HG03571 (cell line): ENCODE data around the gene CTU2.

Source experiments
- ATAC-seq: cut with Tn5 transposase; IDR thresholded peaks from one replicate; pipeline ENCODE4 v1.9.1; 2021; ENCODE audit not compliant: unreplicated experiment

Gene CTU2

DNA sequence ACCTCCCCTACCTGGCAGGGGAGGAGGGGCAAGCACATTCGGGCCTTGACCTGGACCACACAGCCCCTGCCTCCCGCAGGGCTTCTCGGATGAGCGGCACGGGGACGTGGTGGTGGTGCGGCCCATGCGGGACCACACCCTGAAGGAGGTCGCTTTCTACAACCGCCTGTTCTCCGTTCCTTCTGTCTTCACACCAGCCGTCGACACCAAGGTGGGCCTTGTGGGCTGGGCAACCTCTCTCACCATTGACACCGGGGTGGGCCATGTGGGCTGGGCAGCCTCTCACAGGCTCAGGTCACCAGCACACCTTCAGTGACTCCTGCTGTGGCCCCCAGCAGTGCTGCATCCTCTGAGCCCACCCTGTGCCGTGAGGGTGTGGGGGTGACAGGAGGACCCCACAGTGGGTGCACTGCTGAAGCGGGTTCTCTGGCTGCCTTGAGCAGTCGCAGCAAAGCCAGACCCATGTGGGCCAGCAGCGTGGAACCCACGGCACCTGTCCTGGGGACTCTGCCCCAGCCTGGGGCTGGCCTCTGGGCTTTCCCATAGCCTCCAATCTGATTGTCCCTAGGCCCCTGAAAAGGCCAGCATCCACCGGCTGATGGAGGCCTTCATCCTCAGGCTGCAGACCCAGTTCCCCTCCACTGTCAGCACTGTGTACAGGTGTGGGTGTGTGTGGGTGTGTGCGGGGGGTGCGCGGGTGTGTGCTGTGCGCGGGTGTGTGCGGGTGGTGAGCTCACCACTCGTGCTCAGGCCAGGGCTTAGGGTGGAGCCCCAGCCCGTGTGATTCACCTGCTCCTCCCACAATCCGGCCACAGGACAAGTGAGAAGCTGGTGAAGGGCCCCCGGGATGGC lies 7.5 kb downstream of the CTU2 start:
- ATAC-seq, result no peak

DNA sequence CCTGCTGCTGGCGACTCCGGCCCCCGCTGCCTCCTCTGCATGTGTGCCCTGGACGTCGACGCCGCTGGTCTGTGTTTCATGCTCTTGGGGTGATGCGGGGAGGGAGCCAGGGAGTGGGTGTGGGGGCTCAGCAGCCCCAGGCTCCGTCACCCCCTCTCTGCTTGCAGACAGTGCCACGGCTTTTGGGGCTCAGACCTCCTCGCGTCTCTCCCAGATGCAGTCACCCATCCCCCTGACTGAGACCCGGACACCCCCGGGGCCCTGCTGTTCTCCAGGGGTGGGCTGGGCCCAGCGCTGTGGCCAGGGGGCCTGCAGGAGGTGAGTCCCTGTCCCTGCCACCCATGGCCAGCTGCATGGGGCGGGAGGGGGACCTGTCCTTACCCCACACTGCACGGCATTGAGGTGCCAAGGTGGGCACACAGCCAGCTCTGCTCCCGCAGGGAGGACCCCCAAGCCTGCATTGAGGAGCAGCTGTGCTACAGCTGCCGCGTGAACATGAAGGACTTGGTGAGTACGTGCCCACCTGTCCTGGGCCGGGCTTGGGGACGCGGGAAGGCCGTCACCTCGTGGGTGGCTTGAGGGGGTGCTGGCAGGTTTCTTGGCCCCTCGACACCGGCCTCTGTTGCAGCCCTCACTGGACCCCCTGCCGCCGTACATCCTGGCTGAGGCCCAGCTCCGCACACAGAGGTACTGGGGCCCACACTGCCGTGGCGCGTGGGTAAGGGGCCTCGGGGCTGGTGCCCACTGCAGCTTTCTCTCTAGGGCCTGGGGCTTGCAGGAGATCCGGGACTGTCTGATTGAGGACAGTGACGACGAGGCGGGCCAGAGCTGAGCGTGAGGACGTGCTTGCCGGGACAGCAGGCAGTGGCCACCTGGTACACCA lies 8.4 kb downstream of the CTU2 start:
- no peak for ATAC-seq

DNA sequence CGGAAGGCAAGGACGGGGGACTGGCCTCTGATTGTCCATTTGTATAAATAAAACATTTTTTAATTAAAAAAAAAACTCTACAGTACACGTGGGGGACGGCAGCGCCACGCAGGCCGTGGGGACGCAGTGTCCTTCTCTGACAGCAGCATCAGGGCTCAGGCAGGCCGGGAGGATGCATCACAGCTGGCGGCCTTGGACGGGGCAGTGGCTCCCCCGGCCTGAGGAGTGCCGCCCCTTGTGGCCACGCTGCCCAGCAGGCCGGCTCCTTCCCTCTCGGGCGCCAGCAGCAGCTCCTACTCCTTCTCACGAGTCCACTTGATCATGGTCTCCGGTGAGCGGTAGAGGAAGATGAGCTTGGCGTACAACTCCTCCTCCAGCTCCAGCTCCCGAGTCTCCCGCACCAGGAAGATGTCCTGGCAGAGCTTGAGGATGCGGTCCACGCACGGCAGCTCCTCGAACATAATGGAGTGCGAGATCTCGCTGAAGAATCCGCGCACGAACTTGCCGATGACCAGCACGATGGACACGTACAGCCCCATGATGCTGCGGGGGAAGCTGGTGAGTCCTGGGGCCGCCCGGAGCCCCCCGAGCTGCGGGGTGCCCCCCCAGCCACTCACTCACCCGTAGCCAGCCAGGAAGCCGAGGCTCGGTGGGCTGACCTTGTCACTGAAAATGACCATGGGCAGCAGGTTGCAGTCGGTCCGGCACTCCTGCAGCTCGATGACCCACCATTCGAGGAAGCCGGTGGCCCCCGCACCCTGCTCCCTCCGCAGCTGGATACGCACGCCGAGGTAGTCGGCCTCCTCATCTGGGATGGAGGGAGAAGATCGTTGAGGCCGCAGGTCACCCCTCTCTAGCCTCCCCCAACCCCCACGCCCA lies 9.2 kb downstream of the CTU2 start:
- no peak for ATAC-seq

DNA sequence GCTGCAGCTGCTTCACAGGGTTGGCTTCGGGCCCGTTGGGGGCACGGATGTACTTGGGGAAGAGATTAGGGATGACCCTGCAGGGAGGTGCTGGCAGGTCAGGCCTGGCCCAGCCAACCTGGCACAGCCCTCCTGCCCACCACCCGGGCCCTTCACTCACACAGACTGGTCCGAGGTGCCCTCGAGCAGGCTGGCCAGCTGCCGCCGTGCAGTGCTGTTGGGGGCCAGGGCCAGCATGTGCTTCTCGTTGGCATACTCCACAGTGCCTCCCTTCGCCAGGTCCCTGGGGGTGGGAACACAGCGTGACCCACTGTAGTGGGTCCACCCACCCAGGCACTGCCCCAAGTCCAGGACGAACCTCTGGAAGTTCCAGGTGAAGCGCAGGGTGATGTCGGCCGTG lies 9.9 kb downstream of the CTU2 start:
- no peak for ATAC-seq

GRCh38 chr16:88716601-88717001 lies 10.3 kb downstream of the CTU2 start:
- ATAC-seq, result no peak

GRCh38 chr16:88718178-88718577 lies 11.9 kb downstream of the CTU2 start:
- ATAC-seq, result no peak

- ATAC-seq, result no peak
Measured at GRCh38 chr16:88719267-88719932, 13.1 kb downstream of the CTU2 start.

- ATAC-seq, result no peak
Measured at GRCh38 chr16:88719933-88720296, 13.6 kb downstream of the CTU2 start.

- no peak for ATAC-seq
Measured at GRCh38 chr16:88720396-88720970, 14.2 kb downstream of the CTU2 start.

- no peak for ATAC-seq
Measured at GRCh38 chr16:88721236-88721635, 14.9 kb downstream of the CTU2 start.

GRCh38 chr16:88721815-88722755 lies 15.8 kb downstream of the CTU2 start:
- no peak for ATAC-seq

GRCh38 chr16:88722784-88723506 lies 16.6 kb downstream of the CTU2 start:
- no peak for ATAC-seq

GRCh38 chr16:88723507-88723887 lies 17.2 kb downstream of the CTU2 start:
- no peak for ATAC-seq

GRCh38 chr16:88723911-88724310 lies 17.6 kb downstream of the CTU2 start:
- no peak for ATAC-seq

GRCh38 chr16:88724855-88725555 lies 18.7 kb downstream of the CTU2 start:
- no peak for ATAC-seq

DNA sequence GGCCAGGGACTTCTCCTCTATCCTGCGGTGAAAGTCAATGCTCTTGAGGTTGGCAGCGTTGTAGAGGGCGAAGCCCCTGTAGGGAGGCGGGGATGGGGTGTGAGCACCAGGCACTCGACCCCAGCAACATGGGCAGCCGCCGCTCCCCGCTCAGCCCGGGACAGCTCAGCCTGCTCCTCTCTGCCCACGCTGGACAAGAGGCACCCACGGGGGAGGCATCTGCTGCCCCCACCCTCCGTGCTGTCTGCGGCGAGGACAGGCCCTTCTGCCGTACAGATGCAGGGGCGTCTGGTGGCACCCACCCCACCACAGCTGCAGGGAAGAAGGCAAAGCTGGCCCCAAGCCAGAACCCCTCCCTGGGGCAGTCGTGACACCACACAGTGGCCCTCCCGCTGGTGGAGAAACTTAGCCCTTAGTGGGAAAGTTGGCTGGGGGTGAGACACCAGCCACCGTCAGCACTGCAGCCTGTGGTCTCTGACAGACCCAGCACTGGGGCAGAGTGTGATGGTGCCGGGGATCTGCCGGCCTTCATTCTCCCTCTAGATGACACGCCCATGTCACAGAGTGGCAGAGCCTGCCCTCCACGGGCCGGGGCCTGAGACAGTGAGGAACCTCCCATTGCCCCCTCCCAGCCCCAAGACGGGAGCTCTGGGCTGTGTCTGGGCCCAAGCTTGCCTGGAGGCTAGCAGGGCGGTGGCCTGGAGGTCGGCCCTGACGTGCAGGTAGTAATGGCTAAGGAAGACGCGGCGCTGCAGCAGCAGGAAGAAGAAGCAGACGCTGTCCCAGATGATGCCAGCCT lies 19.5 kb downstream of the CTU2 start:
- no peak for ATAC-seq

- no peak for ATAC-seq
Measured at GRCh38 chr16:88726408-88726749, 20.1 kb downstream of the CTU2 start.
